Measurements from ENCODE around the gene CIP2A. TPM values are rescaled to one million over a fixed set of nuclear protein-coding genes. Genes with fewer than 3 reads are reported as not detected.

Gene CIP2A
- total RNA-seq, 1 donor from 2014 or later = 6.9 TPM

DNA sequence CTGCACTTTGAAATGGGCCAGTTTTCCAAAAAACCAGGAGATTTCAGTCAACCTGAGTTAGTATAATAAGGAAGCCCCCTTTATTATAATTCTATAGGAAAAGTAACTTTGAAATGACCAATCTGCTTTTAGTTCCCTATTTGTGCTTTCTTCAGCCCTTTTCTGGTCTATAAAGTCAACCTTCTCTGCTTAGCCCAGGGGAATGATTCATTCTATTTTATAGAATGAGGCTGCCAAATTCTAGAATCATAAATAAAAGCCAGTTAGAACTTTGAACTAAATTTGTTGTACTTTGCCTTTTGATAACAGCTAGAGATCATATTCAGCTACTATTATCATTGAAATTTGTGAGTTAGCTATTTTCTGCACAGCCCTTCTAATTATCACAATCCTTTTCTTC, 24.7 kb downstream of the CIP2A start:
- DNase-seq (ENCODE audit: extremely low spot score in 2 of 2) = no peak
- Histone ChIP-seq H3K27me3 (no peaks in the 10 kb centered on the region), H3K4me1 (peaks cover 12% of the 10 kb centered on the region), H3K27ac (no peak overlapping the region), H3K4me3 (no peak overlapping the region), H3K36me3 (no peaks in the 10 kb centered on the region), H3K9me3 (no peaks in the 10 kb centered on the region)
- TF ChIP-seq, protein P1, sequence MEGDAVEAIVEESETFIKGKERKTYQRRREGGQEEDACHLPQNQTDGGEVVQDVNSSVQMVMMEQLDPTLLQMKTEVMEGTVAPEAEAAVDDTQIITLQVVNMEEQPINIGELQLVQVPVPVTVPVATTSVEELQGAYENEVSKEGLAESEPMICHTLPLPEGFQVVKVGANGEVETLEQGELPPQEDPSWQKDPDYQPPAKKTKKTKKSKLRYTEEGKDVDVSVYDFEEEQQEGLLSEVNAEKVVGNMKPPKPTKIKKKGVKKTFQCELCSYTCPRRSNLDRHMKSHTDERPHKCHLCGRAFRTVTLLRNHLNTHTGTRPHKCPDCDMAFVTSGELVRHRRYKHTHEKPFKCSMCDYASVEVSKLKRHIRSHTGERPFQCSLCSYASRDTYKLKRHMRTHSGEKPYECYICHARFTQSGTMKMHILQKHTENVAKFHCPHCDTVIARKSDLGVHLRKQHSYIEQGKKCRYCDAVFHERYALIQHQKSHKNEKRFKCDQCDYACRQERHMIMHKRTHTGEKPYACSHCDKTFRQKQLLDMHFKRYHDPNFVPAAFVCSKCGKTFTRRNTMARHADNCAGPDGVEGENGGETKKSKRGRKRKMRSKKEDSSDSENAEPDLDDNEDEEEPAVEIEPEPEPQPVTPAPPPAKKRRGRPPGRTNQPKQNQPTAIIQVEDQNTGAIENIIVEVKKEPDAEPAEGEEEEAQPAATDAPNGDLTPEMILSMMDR (IDR thresholded peaks at IDR 0.05) = no peak
- TF ChIP-seq POLR2A (IDR thresholded peaks at IDR 0.05) (no peak), POLR2AphosphoS5 (IDR thresholded peaks at IDR 0.05; ENCODE audit: insufficient read depth in 1 of 2, low read depth in 1 of 2) (no peak)
- intact Hi-C loops (cut with DNase I) = no loop called here

DNA sequence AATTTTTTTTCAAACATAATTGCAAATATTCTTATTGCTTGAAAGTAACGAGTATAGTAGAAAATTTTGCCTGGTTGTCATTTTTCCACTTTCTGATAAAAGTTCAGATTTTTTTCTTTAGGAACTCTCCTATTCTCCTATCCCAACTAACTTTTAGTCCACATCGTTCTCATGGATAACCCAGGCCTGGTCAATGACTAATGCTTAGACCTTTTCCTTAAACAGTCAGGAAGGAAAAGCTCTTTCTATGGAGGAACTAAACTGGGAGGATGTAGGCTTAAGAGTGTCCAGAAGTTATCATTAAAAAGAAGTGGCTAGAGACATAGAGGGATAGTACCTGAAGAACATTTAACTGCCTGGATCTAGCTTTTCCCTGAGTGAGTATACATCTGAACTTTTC, 26.7 kb downstream of the CIP2A start:
- H3K4me1 ChIP-seq = peaks cover 12% of the 10 kb centered on the region
- H3K27me3 ChIP-seq = no peaks in the 10 kb centered on the region
- intact Hi-C loops (cut with DNase I) = no loop called here

DNA sequence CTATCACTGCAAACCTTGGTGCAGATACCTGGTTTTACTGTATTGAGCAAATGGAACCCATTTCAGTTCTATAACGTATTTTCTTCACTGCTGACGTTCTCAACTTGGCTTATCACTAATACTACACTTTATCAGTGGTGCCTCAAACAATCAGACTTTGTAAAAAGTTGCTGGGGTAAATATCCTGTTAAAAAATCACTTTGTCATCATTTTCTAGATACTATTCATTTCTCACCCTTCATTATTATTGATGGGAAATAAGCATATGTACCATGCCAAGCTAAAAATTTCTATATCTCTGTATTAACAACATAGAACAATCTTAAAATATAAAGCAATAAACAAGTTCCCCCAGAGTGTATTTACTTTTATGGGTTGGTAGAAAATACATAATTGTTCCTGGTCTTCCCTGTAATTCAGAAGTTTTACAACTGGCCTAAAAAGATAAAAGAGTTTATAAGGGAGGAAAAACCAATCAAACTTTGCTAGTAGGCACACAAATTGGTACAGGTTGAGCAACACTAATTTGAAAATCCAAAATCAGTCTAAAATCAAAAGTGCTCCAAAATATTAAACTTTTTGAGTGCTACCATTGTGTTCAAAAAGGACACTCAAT, 33.2 kb downstream of the CIP2A start:
- Histone ChIP-seq H3K36me3 (no peaks in the 10 kb centered on the region), H3K4me3 (no peak overlapping the region), H3K4me1 (no peaks in the 10 kb centered on the region), H3K27ac (no peak overlapping the region), H3K9me3 (no peaks in the 10 kb centered on the region), H3K27me3 (no peaks in the 10 kb centered on the region)
- intact Hi-C loops (cut with DNase I) = no loop called here
- DNase-seq (ENCODE audit: extremely low spot score in 2 of 2) = no peak
- TF ChIP-seq, protein P1 (IDR thresholded peaks at IDR 0.05) = no peak
- TF ChIP-seq POLR2A (IDR thresholded peaks at IDR 0.05) (no peak), POLR2AphosphoS5 (IDR thresholded peaks at IDR 0.05; ENCODE audit: insufficient read depth in 1 of 2, low read depth in 1 of 2) (no peak)

More for the DNA sequence above, 26.7 kb downstream of the CIP2A start:
- no peak overlapping the region for H3K4me3 ChIP-seq
- no peaks in the 10 kb centered on the region for H3K9me3 ChIP-seq
- H3K36me3 ChIP-seq = no peaks in the 10 kb centered on the region
- H3K27ac ChIP-seq = no peak overlapping the region
- no peak for DNase-seq (ENCODE audit: extremely low spot score in 2 of 2)
- no peak for TF ChIP-seq POLR2AphosphoS5 (IDR thresholded peaks at IDR 0.05; ENCODE audit: insufficient read depth in 1 of 2, low read depth in 1 of 2)
- TF ChIP-seq, protein P1 (IDR thresholded peaks at IDR 0.05) = no peak
- no peak for TF ChIP-seq POLR2A (IDR thresholded peaks at IDR 0.05)

DNA sequence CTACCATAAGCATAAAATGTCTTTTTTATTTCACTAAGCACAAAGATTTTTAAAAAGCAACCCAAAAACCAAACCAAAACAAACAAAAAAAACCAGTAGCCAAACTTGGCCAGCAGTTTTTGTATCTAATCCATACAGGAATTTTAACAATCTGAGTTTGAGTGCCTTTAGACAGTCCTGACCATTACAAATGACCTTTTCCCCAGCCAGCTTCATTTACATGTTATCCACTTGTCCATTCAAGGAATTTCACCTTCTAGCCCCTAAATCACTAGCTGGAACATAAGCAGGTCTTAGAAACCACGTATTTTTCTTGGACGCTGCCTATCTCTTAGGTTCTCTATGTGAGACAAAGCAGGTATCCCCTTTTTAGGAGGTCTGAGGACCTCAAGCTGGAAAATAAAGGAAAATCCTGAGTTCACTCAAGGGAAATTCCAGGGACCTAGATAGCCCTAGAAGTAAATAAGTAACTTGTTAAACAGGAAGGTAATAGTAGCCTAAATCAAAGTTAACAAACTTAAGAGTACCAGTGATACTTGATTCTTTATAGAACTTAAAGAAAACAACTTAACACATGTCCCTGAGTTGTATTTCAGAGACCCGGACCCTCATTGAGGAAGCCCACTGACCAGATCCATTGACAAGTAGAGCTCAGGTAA, 34.2 kb downstream of the CIP2A start:
- H3K27ac ChIP-seq = no peak overlapping the region
- intact Hi-C loops (cut with DNase I) = loop anchor here (5.0 kb wide), 1 partner anchor 63 kb away; no protein-coding TSS in a partner anchor
- H3K9me3 ChIP-seq = no peaks in the 10 kb centered on the region

DNA sequence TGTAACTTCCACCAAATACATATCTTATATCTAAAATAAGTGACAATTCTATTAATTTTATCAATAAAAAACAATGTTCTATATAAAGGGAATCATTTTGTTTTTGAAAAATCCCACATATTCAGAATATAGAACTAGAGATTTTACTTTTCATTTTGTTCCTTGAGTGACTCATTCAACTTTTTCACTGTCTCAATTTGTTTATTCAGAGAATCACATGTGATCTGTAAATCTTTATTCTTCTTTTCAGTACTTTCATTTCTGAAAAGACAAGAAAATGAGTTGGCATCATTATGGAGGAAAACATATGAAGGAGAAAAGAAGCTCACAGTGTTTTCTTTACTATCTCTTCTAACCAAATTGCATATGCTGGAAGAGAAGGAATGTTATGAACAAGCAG, 35.0 kb downstream of the CIP2A start:
- intact Hi-C loops (cut with DNase I) = loop anchor here (5.0 kb wide), 1 partner anchor 62 kb away; no protein-coding TSS in a partner anchor
- H3K27ac ChIP-seq = no peak overlapping the region
- no peak overlapping the region for H3K4me3 ChIP-seq

More for the DNA sequence above, 34.2 kb downstream of the CIP2A start:
- Histone ChIP-seq H3K4me3 (no peak overlapping the region), H3K27me3 (no peaks in the 10 kb centered on the region), H3K36me3 (no peaks in the 10 kb centered on the region), H3K4me1 (no peaks in the 10 kb centered on the region)
- DNase-seq (ENCODE audit: extremely low spot score in 2 of 2) = no peak
- TF ChIP-seq POLR2A (IDR thresholded peaks at IDR 0.05) = no peak

More for the DNA sequence above, 35.0 kb downstream of the CIP2A start:
- TF ChIP-seq POLR2AphosphoS5 (IDR thresholded peaks at IDR 0.05; ENCODE audit: insufficient read depth in 1 of 2, low read depth in 1 of 2) (no peak), POLR2A (IDR thresholded peaks at IDR 0.05) (no peak)
- TF ChIP-seq, protein P1 (IDR thresholded peaks at IDR 0.05) = no peak
- H3K36me3 ChIP-seq = no peaks in the 10 kb centered on the region
- H3K27me3 ChIP-seq = no peaks in the 10 kb centered on the region
- DNase-seq (ENCODE audit: extremely low spot score in 2 of 2) = no peak
- H3K9me3 ChIP-seq = no peaks in the 10 kb centered on the region
- no peaks in the 10 kb centered on the region for H3K4me1 ChIP-seq

All from vagina (tissue), 2 donors.